Kasumi-1 (cell line): ENCODE data around the gene MEGF6.

ENCODE experiments used
- DNase-seq, 2 experiments: peaks; one replicate each; lab custom pipeline; 2025; lab: John Stamatoyannopoulos, UW

MEGF6 gene

DNA sequence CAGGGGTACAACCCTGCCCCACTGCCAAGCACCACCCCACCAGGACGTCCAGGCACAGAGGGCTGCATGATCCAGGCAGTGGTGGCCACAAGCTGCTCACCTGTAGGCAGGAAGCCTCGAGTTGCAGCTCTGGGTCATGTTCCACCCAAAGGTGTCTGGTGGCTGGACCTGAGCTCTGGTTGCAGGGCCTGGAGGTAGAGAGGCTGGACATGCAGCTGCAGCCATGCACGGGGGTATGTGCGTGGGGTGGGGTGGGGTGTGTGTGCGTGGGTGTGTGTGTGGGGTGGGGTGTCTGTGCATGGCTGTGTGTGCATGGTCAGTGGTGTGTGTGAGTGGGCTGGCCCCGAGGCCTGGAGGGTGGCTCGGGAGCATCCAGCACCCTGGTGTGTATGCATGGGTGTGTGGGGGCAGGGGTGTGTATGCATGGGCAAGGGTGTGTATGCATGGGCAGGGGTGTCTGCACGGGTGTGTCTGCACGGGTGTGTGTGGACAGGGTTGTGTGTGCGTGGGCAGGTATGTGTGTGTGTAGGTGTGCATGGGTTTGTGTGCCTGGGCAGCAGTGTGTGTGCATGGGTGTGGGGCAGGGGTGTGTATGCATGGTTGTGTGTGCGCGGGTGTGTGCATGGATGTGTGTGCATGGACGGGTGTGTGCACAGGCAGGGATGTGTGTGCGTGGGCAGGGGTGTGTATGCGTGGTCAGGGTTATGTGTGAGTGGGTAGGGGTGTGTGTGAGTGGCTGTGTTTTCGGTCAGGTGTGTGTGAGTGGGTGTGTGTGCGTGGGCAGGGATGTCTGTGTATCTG lies 141.3 kb downstream of the MEGF6 start:
- no peak for DNase-seq

DNA sequence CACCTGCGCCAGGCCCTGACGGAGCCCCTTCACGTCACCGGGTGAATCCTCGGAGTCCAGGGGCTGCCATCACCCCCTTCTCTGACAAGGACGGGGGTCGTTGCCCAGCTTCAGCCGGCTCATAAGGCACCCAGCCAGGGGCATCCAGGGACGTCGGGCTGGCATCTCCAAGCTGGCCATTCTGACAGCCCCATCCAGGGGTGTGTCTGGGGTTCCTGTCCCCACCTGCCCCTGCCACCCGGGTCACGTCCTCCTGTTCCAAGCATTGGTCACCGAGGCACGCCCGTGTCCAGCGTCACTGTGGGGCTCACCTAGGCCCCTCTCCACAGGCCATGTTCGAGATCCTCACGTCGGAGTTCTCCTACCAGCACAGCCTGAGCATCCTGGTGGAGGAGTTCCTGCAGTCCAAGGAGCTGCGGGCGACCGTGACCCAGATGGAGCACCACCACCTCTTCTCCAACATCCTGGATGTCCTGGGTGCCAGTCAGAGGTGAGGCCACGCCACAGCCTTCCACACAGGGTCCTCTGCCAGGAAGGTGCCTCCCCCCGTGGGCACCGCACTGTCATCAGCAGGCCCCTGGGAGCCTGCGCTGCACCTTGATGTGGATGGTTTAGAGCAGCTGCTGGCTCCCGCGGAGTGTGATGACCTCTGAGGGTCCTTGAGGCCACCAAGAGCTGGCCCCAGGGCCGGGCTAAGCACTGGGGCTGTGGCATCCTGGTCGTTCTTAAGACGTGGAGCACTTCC lies 142.0 kb downstream of the MEGF6 start:
- DNase-seq: no peak

DNA sequence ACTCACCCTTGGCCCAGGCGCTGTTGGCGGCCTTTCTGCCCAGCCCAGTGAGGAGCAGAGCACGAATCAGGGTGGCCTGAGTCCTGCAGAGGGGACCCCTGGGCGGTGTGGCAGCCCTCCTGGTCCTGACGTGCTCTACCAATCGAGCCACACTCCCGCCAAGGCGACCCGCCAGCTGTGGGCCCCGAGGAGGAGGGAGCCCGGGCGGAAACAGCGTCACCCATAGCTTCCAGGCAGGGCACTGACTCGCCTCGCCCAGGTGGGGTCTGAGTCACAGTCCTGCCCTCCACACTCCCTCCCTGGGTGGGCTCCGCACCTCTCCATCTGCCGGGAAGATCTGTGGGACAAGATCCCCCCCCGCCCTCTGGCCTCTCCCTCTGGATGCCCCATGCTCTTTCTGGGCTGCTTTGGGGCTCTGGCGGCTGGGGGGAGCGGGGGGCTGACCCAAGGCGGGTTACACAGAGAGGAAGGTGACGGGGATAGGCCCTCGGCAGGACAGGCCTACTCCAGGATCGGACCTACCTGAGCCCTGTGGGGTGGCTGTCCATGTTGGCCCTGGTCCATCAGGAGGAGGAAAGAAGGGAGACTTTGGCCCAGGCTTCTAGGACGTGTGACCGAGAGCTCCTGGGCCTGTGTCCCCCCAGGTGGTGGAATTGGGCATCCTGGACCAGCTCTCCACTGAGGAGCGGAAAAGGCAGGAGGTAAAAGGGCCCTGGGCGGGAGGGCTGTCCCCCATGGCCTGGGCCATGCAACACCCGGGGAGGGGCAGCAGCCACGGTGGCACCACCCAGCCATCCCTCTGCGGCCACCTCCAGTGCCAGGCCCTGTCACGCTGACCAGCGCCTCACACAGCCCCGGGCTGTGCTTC lies 142.8 kb downstream of the MEGF6 start:
- no peak for DNase-seq

- DNase-seq: no peak
Measured at GRCh38 chr1:3467096-3468036, 143.9 kb downstream of the MEGF6 start.

DNA sequence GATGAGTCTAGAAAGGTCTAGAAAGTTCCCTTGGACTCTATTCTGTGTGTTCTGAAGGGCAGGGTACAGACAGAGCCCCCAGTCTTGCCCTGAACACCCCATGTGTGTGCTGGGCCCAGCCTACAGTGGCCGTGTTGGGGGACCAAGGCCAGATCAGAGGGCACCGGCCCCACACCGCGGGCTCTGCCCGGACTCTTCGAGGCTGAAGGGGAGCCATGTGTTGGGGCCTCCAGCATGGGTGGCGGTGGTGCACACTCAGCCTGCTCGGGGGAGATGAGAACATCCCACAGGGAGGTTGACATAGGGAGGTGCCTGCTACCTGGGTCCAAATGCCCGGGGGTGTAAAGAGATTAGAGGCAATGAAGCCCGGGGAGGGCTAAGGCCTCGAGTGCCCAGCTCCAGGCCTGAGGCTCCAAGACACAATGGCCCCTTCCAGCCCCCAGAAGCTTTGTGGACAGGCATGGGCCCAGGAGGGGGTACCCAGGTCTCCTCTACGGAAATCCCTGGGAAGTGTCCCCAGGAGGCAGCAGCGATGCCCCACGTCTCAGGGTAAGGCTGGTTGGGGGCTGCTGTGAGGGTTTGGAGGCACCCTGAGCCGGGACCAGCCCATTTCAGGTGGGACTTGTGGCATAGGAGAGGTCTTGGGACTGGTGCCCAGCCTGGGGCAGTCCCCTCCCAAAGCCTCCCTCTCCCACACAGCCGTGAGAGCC lies 144.8 kb downstream of the MEGF6 start:
- no peak for DNase-seq

GRCh38 chr1:3465935-3466321 lies 145.4 kb downstream of the MEGF6 start:
- no peak for DNase-seq

GRCh38 chr1:3465091-3465934 lies 146.0 kb downstream of the MEGF6 start:
- no peak for DNase-seq

GRCh38 chr1:3464649-3465025 lies 146.7 kb downstream of the MEGF6 start:
- no peak for DNase-seq

GRCh38 chr1:3463891-3464648 lies 147.2 kb downstream of the MEGF6 start:
- no peak for DNase-seq

- no peak for DNase-seq
Measured at GRCh38 chr1:3463408-3463863, 147.9 kb downstream of the MEGF6 start.

- DNase-seq: no peak
Measured at GRCh38 chr1:3463013-3463385, 148.3 kb downstream of the MEGF6 start.

DNA sequence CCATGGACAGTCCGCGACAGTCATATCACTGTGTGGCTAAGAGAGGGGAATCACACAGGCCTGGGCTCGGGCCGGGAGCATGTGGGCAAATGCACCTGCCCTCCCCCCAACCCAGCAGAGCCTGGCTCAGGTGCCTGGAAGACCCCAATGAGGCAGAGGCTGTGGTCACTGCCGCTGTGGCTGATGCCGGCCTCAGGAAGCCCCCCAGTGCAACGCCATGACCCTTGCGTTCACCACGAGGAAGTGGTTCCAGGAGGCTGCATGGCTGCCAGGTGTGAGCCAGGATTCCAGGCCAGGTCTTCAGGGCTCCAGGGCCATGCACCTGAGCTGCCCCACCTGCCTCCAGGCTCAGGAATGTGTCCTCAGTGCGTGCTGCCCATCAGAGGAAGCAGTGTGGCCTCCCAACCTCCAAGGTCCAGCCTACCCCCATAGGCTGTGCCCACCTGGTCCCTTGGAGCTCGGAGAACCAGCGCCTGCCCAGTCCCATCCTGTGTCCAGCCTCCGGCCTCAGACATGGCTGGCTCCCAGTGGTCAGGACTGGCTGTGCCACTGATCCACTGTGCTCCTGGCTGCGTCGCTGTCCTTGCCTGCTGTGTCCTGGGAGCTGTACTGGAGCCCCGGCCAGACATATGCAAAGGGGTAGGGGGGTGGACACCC lies 148.8 kb downstream of the MEGF6 start:
- DNase-seq: no peak

GRCh38 chr1:3461934-3462275 lies 149.4 kb downstream of the MEGF6 start:
- DNase-seq: no peak

- no peak for DNase-seq
Measured at GRCh38 chr1:3461238-3461933, 149.9 kb downstream of the MEGF6 start.

DNA sequence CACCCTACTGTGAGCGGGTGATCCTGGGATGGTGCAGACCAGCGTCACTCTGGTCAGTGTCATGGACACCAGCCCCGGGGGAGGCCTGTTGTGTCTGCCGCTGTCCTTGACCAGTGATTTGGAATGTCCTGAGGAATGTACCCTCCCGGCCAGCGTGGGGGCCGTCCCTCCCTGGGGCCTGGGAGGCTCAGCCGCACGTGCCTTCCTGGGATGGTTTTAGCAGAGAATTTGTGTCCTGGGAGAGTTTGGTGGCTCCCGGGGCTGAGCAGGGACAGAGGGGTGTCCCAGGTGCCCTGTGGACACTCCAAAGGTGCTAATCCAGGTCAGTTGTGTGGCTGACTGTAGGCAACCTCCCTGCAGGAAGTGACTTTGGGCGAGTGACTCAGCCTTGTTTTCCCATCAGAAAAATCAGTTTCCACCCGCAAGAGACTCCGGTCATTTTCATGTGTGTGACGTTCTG lies 150.6 kb downstream of the MEGF6 start:
- no peak for DNase-seq

- no peak for DNase-seq
Measured at GRCh38 chr1:3459940-3460671, 151.2 kb downstream of the MEGF6 start.
